Stimulated activated naive CD4-positive, alpha-beta T cell treated with Interleukin-2 at 50 U/mL for 16 hours (primary cell): Measurements from ENCODE around the gene PSRC1.
A peak's percentile ranks its signal among the peaks of the same experiment; 100 is the strongest.

Experiments
- DNase-seq: peaks from one replicate; lab custom pipeline; 2025; lab: John Stamatoyannopoulos, UW

Gene PSRC1

GRCh38 chr1:109258481-109259466, 24.2 kb downstream of the PSRC1 start:
- no peak for DNase-seq

- DNase-seq, result no peak
Measured at GRCh38 chr1:109257682-109258421, 25.1 kb downstream of the PSRC1 start.

GRCh38 chr1:109256971-109257681, 25.8 kb downstream of the PSRC1 start:
- DNase-seq, result no peak

GRCh38 chr1:109256085-109256484, 26.9 kb downstream of the PSRC1 start:
- no peak for DNase-seq

GRCh38 chr1:109255678-109256077, 27.3 kb downstream of the PSRC1 start:
- no peak for DNase-seq

GRCh38 chr1:109255097-109255651, 27.8 kb downstream of the PSRC1 start:
- DNase-seq, result no peak

GRCh38 chr1:109254621-109255096, 28.3 kb downstream of the PSRC1 start:
- DNase-seq, result no peak

GRCh38 chr1:109253803-109254620, 28.9 kb downstream of the PSRC1 start:
- DNase-seq, result no peak

GRCh38 chr1:109252893-109253802, 29.8 kb downstream of the PSRC1 start:
- DNase-seq, result no peak

- DNase-seq, result no peak
Measured at GRCh38 chr1:109252167-109252892, 30.6 kb downstream of the PSRC1 start.

GRCh38 chr1:109251277-109252166, 31.4 kb downstream of the PSRC1 start:
- DNase-seq, result no peak

GRCh38 chr1:109250454-109251276, 32.3 kb downstream of the PSRC1 start:
- DNase-seq, result no peak

- DNase-seq, result no peak
Measured at GRCh38 chr1:109249654-109250401, 33.1 kb downstream of the PSRC1 start.

GRCh38 chr1:109248797-109249629, 33.9 kb downstream of the PSRC1 start, which contains the start of gene CELSR2:
CELSR2 (plus strand) TSS chr1:109249539; CDS start chr1:109250080, 541 bp downstream.
- DNase-seq, result peak; percentile 40

- DNase-seq, result no peak
Measured at GRCh38 chr1:109248444-109248796, 34.5 kb downstream of the PSRC1 start.
